ENCODE results near the gene LARP7. TPM values are rescaled to one million over a fixed set of nuclear protein-coding genes. Genes with fewer than 3 reads are reported as not detected.

Gene LARP7
- total RNA-seq, 1 donor from 2014 or later: 35.2 TPM

DNA sequence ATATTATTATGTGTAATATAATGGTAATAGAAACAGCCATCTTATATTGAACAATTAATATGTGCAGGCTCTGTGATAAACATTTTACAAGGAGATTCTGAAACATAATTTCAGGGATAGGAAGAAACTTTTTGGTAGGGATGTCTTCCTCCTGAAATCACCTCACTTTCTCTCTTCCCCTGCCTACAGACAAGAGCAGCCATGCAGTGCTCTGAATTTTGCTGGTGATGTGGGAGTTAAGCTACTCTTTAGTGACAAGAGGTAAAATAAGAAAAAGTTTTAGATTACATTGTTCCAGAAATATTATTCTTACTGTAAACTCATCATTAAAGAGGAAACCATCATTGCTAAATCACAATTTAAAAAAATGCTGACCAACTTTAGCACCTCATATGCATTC lies 36.1 kb downstream of the LARP7 start:
- Histone ChIP-seq H3K9me3 (no peaks in the 10 kb centered on the region), H3K27me3 (no peaks in the 10 kb centered on the region), H3K4me3 (no peak overlapping the region), H3K27ac (no peak overlapping the region), H3K36me3 (no peaks in the 10 kb centered on the region), H3K4me1 (no peaks in the 10 kb centered on the region)
- intact Hi-C loops (cut with DNase I): no loop called here
- TF ChIP-seq, protein P1, sequence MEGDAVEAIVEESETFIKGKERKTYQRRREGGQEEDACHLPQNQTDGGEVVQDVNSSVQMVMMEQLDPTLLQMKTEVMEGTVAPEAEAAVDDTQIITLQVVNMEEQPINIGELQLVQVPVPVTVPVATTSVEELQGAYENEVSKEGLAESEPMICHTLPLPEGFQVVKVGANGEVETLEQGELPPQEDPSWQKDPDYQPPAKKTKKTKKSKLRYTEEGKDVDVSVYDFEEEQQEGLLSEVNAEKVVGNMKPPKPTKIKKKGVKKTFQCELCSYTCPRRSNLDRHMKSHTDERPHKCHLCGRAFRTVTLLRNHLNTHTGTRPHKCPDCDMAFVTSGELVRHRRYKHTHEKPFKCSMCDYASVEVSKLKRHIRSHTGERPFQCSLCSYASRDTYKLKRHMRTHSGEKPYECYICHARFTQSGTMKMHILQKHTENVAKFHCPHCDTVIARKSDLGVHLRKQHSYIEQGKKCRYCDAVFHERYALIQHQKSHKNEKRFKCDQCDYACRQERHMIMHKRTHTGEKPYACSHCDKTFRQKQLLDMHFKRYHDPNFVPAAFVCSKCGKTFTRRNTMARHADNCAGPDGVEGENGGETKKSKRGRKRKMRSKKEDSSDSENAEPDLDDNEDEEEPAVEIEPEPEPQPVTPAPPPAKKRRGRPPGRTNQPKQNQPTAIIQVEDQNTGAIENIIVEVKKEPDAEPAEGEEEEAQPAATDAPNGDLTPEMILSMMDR (IDR thresholded peaks at IDR 0.05): no peak
- ATAC-seq: no peak
- DNase-seq: no peak

DNA sequence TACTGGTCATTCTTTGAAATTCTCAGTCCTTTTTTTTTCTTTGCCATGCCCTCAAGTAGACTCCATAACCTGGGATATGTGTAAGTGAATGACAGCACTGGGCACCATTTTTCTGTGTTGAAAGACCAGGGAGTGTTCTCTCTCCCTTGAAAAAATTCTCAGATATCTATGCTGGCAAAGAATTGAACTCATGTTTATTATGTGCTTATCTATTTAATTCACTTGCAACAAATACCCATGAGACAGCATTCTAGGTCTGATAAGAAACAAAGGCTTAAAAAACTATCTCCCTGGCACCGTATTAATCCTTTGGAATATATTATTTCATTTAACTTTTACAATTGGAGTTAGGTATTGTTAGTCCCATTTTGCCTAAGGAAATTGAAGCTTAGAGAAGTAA lies 36.7 kb downstream of the LARP7 start:
- no peaks in the 10 kb centered on the region for H3K9me3 ChIP-seq
- intact Hi-C loops (cut with DNase I): no loop called here
- no peaks in the 10 kb centered on the region for H3K4me1 ChIP-seq
- no peak overlapping the region for H3K4me3 ChIP-seq
- no peak overlapping the region for H3K27ac ChIP-seq
- TF ChIP-seq, protein P1 (IDR thresholded peaks at IDR 0.05): no peak
- H3K27me3 ChIP-seq: no peaks in the 10 kb centered on the region
- ATAC-seq: no peak
- DNase-seq: no peak
- H3K36me3 ChIP-seq: no peaks in the 10 kb centered on the region

DNA sequence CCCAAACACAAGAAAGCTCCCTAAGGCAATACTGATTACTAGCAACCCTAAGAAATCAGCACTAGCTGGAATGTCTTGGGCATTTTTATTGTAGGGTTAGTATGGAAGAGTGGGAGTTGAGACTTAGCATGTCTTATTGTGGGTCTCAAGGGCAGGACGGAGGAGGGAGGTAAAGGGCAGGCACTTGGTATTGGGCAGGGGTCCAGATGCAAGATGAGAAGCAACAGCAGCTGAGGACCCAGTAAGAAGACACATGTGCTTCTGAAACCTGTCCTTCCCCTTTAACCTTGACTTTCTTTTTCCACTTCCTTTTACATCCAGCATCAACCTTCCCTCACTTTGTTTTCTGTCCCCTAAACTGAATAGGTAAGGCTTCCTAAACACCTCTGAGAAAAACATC lies 37.4 kb downstream of the LARP7 start:
- no peaks in the 10 kb centered on the region for H3K9me3 ChIP-seq
- H3K27ac ChIP-seq: no peak overlapping the region
- DNase-seq: no peak
- no peaks in the 10 kb centered on the region for H3K4me1 ChIP-seq
- intact Hi-C loops (cut with DNase I): no loop called here
- TF ChIP-seq, protein P1 (IDR thresholded peaks at IDR 0.05): no peak
- no peak for ATAC-seq
- H3K36me3 ChIP-seq: no peaks in the 10 kb centered on the region
- no peaks in the 10 kb centered on the region for H3K27me3 ChIP-seq
- no peak overlapping the region for H3K4me3 ChIP-seq

DNA sequence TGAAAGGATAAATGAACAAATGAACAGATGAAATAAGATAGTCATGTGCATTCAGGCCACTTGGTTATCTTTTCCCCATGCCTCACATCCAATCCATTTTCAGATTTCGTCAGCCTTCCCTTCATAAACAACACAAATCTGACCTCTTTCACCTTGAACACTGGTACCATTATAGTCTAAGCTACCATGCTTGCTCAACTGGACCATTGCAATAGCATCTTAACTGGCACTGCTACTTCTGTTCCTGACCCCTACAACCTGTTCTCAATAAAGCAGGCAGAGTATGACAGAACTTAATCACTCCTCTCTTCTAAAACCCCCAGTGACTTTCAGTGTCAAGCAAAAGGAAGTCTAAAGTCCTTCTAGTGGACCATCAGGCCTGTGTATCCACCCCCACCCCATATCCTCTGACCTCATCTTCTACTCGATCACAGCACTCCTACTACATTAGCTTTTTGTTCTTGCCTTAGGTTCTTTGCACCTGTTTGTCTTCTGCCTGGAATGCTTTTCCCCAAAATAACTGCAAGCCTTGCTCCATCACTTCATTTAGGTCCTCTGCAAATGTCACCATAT lies 40.7 kb downstream of the LARP7 start:
- no peaks in the 10 kb centered on the region for H3K4me1 ChIP-seq
- no peak overlapping the region for H3K27ac ChIP-seq
- H3K27me3 ChIP-seq: no peaks in the 10 kb centered on the region
- TF ChIP-seq, protein P1 (IDR thresholded peaks at IDR 0.05): no peak
- DNase-seq (no peak), ATAC-seq (no peak)
- no peaks in the 10 kb centered on the region for H3K9me3 ChIP-seq
- intact Hi-C loops (cut with DNase I): no loop called here
- no peak overlapping the region for H3K4me3 ChIP-seq
- no peaks in the 10 kb centered on the region for H3K36me3 ChIP-seq

DNA sequence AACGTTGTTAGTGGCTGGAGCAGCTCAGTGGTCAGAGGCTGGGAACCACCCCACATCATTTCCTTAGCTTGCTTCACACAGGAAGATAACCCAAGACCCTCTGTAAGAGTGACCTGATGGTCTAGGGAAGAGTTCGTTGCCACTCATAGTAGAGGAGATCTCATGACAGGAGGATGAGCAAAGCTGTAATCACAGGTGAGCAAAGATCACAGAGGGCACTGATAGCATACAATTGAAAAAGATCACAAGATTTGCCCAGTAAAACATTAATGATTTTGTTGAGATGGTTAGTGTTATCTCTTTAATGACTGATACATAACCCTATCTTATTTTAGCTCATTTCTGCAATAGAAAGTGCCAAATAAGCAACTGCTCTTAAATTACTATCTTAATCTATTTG lies 44.1 kb downstream of the LARP7 start:
- TF ChIP-seq, protein P1 (IDR thresholded peaks at IDR 0.05): no peak
- Histone ChIP-seq H3K36me3 (no peaks in the 10 kb centered on the region), H3K27ac (no peak overlapping the region), H3K27me3 (no peaks in the 10 kb centered on the region), H3K4me1 (no peaks in the 10 kb centered on the region), H3K4me3 (no peak overlapping the region), H3K9me3 (no peaks in the 10 kb centered on the region)
- intact Hi-C loops (cut with DNase I): no loop called here
- ATAC-seq: no peak
- no peak for DNase-seq

DNA sequence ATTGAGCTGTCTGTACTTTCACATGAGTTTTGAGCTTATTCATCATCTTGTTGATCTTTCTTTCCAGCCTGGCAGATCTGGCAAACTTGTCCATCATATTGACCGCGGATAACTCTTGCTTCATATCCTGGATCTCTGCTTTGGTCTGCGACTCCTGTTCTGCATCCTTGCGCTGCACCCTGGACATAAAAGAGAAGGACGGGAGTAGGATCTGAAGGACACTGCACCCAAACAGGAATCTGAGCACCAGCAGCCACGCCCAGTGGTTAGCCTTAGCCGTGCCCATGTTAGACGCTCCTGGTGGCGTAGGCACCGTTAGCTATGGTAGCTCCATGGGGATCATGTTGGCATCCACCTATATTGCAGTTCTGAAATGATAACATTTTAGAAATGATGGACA lies 56.6 kb downstream of the LARP7 start:
- DNase-seq (no peak), ATAC-seq (no peak)
- H3K36me3 ChIP-seq: no peaks in the 10 kb centered on the region
- no peaks in the 10 kb centered on the region for H3K27me3 ChIP-seq
- TF ChIP-seq, protein P1 (IDR thresholded peaks at IDR 0.05): no peak
- no peak overlapping the region for H3K4me3 ChIP-seq
- intact Hi-C loops (cut with DNase I): no loop called here
- H3K27ac ChIP-seq: no peak overlapping the region
- H3K9me3 ChIP-seq: no peaks in the 10 kb centered on the region
- no peaks in the 10 kb centered on the region for H3K4me1 ChIP-seq
